Panc1 (cell line): ENCODE results near the gene CACNA1E. TPM values are rescaled to one million over a fixed set of nuclear protein-coding genes. Genes with fewer than 3 reads are reported as not detected.

Source experiments
- ATAC-seq: fragments of 200-7000 bp; cut with Tn5 transposase; 2 replicates; pipeline ENCODE4 v1.9.1; 2020; ENCODE audit warnings: mild to moderate bottlenecking, moderate library complexity
- BruUV-seq: library from RNA; stranded (reverse); fragments of 400-500 nt; replicated peaks from 2 replicates; lab custom pipeline; 2021; lab: Mats Ljungman, UMichigan
- CTCF ChIA-PET: fragments of 300-600 bp; sonication (Branson Sonifier 250); formaldehyde crosslinking; loops from one replicate; lab custom pipeline; 2022; ENCODE audit warnings: antibody characterized with exemption; lab: Charles Lee
- POLR2A ChIA-PET: fragments of 300-600 bp; sonication (Branson Sonifier 250); formaldehyde crosslinking; loops from one replicate; lab custom pipeline; 2022; ENCODE audit warnings: antibody characterized with exemption; lab: Charles Lee
- DNase-seq: peaks from one replicate; pipeline ENCODE4 v3.0.0-alpha.2; 2010; ENCODE audit warnings: low read depth, low spot score
- H3K27ac ChIP-seq: 2 replicates; pipeline ENCODE4 v1.5.1; 2011; ENCODE audit warnings: mild to moderate bottlenecking, low read length, inconsistent platforms
- H3K27me3 ChIP-seq: fragments of 200-500 bp; sonication (Bioruptor generic); 2 replicates; pipeline ENCODE4 v1.6.0; 2014; ENCODE audit warnings: low read length, inconsistent platforms; ENCODE audit not compliant: control insufficient read depth, insufficient read depth
- H3K36me3 ChIP-seq: fragments of 200-500 bp; sonication (Bioruptor generic); 2 replicates; pipeline ENCODE4 v1.5.1; 2014; ENCODE audit warnings: inconsistent platforms, mild to moderate bottlenecking, low read length, moderate library complexity; ENCODE audit not compliant: control insufficient read depth, insufficient read depth
- H3K4me1 ChIP-seq: 2 replicates; pipeline ENCODE4 v1.5.1; 2011; ENCODE audit warnings: inconsistent platforms, mild to moderate bottlenecking, low read length, moderate library complexity; ENCODE audit not compliant: control insufficient read depth, insufficient read depth
- H3K4me3 ChIP-seq, 2 experiments: 2 replicates each; pipeline ENCODE4 v1.5.1; 2011 to 2012; ENCODE audit warnings: low read depth in 2 of 2, low read length in 2 of 2, mild to moderate bottlenecking in 2 of 2, inconsistent platforms in 1 of 2, moderate library complexity in 1 of 2
- H3K9me3 ChIP-seq: fragments of 200-500 bp; sonication (Bioruptor generic); 2 replicates; pipeline ENCODE4 v1.5.1; 2014; ENCODE audit warnings: low read depth, mild to moderate bottlenecking, inconsistent platforms, low read length, moderate library complexity; ENCODE audit not compliant: control insufficient read depth, insufficient read depth
- POLR2AphosphoS5 ChIP-seq: IDR thresholded peaks from 2 replicates; pipeline ENCODE4 v1.6.1; 2012; ENCODE audit warnings: mild to moderate bottlenecking, low read depth, low read length, moderate library complexity
- REST ChIP-seq, 2 experiments: IDR thresholded peaks; 2 replicates each; pipeline ENCODE4 v1.6.1; 2011 to 2012; ENCODE audit warnings: low read depth in 2 of 2, control low read depth in 1 of 2, low read length in 1 of 2, mild to moderate bottlenecking in 1 of 2, moderate library complexity in 1 of 2; ENCODE audit not compliant: insufficient read depth in 1 of 2
- SIN3A ChIP-seq: IDR thresholded peaks from 2 replicates; pipeline ENCODE4 v1.6.1; 2012; ENCODE audit warnings: low read depth, mild to moderate bottlenecking, low read length, moderate library complexity, borderline replicate concordance; ENCODE audit not compliant: insufficient read depth
- TCF7L2 ChIP-seq: IDR thresholded peaks from 2 replicates; pipeline ENCODE4 v1.6.1; 2011; ENCODE audit warnings: mild to moderate bottlenecking, low read depth, low read length, inconsistent platforms
- in situ Hi-C: cut with HindIII; loops from 2 replicates; pipeline ENCODE4 v1.10.0; 2016; ENCODE audit warnings: low sequenced_read_pairs, low pct_unique_long_range_greater_than_20kb
- intact Hi-C: fragments of 100-400 bp; cut with micrococcal nuclease; formaldehyde crosslinking; loops from one replicate; pipeline ENCODE4 v1.10.0; 2022; ENCODE audit not compliant: unreplicated experiment
- total RNA-seq: library from RNA; stranded (reverse); gene quantifications from one replicate; pipeline ENCODE4 v1.2.1, GENCODE V29; 2021; ENCODE audit not compliant: unreplicated experiment
- TF ChIP-seq, protein P1 (sequence below): fragments of 450-650 bp; IDR thresholded peaks from 2 replicates; pipeline ENCODE4 v1.5.1; 2017; ENCODE audit warnings: mild to moderate bottlenecking

The CACNA1E gene
- total RNA-seq, 1 experiment from 2014 or later: not detected

DNA sequence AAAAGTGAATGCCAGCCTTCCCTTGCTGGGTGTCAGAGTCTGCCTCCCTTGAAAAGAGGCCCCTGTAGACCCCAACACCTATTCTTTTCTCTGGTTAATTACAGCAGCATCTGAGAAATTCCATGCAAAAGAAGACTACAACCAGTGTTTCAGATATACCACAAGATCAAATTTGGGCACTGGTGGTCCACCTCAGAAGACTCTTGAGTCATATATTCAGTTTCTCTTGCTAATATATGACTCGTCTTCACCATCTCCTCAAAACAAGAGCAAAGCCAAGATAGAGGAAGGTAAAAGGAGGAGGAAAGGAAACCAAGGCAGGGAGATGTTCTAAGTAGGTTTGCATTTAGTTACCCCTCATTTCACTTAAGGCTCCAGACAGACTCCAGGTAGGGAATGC lies 318.3 kb downstream of the CACNA1E start:
- TF ChIP-seq SIN3A (no peak), REST (IDR thresholded peaks at IDR 0.05; ENCODE audit: insufficient read depth in 1 of 2, low read depth in 2 of 2, low read length in 1 of 2) (no peak), POLR2AphosphoS5 (no peak), TCF7L2 (no peak)
- TF ChIP-seq, protein P1, sequence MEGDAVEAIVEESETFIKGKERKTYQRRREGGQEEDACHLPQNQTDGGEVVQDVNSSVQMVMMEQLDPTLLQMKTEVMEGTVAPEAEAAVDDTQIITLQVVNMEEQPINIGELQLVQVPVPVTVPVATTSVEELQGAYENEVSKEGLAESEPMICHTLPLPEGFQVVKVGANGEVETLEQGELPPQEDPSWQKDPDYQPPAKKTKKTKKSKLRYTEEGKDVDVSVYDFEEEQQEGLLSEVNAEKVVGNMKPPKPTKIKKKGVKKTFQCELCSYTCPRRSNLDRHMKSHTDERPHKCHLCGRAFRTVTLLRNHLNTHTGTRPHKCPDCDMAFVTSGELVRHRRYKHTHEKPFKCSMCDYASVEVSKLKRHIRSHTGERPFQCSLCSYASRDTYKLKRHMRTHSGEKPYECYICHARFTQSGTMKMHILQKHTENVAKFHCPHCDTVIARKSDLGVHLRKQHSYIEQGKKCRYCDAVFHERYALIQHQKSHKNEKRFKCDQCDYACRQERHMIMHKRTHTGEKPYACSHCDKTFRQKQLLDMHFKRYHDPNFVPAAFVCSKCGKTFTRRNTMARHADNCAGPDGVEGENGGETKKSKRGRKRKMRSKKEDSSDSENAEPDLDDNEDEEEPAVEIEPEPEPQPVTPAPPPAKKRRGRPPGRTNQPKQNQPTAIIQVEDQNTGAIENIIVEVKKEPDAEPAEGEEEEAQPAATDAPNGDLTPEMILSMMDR: no peak
- Histone ChIP-seq H3K36me3 (no peaks in the 10 kb centered on the region), H3K4me1 (no peaks in the 10 kb centered on the region), H3K27me3 (no peaks in the 10 kb centered on the region), H3K4me3 (no peak overlapping the region), H3K9me3 (no peaks in the 10 kb centered on the region), H3K27ac (no peak overlapping the region)
- DNase-seq: no peak
- in situ Hi-C loops: no loop called here
- POLR2A ChIA-PET: no interaction called here
- no peak for ATAC-seq
- intact Hi-C loops: no loop called here
- CTCF ChIA-PET: no interaction called here
- no TSS peak for BruUV-seq

- no peaks in the 10 kb centered on the region for H3K9me3 ChIP-seq
- H3K27ac ChIP-seq: no peak overlapping the region
- H3K4me1 ChIP-seq: no peaks in the 10 kb centered on the region
- ChIA-PET CTCF (no interaction called here), POLR2A (no interaction called here)
- H3K4me3 ChIP-seq: no peak overlapping the region
- DNase-seq: no peak
- TF ChIP-seq REST (IDR thresholded peaks at IDR 0.05; ENCODE audit: insufficient read depth in 1 of 2, low read depth in 2 of 2, low read length in 1 of 2) (no peak), POLR2AphosphoS5 (no peak), SIN3A (no peak), TCF7L2 (no peak)
- TF ChIP-seq, protein P1: no peak
- intact Hi-C loops: no loop called here
- in situ Hi-C loops: no loop called here
- BruUV-seq: no TSS peak
- H3K36me3 ChIP-seq: no peaks in the 10 kb centered on the region
- H3K27me3 ChIP-seq: no peaks in the 10 kb centered on the region
- ATAC-seq: no peak
Observed at GRCh38 chr1:181802466-181802865, 319.1 kb downstream of the CACNA1E start.
